NCI-H1092 (cell line): ENCODE measurements around the gene CUL9.

Source experiments
- DNase-seq: peaks from one replicate; lab custom pipeline; 2025; lab: John Stamatoyannopoulos, UW

The CUL9 gene

GRCh38 chr6:43173591-43174262 is 8.3 kb upstream of the CUL9 start:
- no peak for DNase-seq

- DNase-seq = peak; percentile 95
Measured at GRCh38 chr6:43174263-43175112, 7.5 kb upstream of the CUL9 start.

- no peak for DNase-seq
Measured at GRCh38 chr6:43175676-43176422, 6.1 kb upstream of the CUL9 start.

DNA sequence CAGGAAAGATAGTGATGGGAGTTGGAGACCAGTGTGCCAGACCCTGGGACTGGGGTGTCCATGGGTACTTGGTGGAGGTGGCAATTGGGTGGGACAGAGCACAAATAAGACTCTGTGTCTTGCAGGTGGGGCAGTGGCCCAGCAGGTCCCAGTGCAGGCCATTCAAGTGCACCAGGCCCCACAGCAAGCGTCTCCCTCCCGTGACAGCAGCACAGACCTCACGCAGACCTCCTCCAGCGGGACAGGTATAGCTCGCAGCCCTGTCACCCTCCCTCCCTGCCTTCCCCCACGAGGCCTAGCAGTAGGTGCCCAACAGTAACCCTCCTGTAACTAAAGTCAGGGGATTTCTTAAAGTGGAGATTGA is 5.6 kb upstream of the CUL9 start:
- DNase-seq = no peak

GRCh38 chr6:43178150-43178549 is 3.8 kb upstream of the CUL9 start:
- no peak for DNase-seq

GRCh38 chr6:43178951-43179830 is 2.8 kb upstream of the CUL9 start:
- no peak for DNase-seq

- DNase-seq = no peak
Measured at GRCh38 chr6:43180058-43180457, 1.9 kb upstream of the CUL9 start.

DNA sequence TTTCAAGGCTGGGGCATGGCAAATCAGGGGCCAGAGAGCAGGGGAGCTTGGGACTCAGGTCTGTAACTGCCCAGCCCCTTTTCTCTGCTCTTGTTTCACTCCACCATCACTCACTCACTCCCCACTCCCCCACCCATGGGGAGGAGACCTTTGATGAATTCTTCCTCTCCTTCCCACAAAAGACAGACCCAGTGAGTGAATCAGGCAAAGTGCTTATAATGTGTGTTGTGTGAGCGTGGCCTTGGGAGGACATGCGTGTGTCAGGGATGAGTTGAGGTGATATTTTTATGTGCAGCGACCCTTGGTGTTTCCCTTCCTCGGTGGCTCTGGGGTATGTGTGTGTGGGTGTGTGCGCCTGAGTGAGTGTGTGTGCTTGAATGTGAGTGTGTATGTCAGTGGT is 1.0 kb upstream of the CUL9 start:
- DNase-seq = no peak

DNA sequence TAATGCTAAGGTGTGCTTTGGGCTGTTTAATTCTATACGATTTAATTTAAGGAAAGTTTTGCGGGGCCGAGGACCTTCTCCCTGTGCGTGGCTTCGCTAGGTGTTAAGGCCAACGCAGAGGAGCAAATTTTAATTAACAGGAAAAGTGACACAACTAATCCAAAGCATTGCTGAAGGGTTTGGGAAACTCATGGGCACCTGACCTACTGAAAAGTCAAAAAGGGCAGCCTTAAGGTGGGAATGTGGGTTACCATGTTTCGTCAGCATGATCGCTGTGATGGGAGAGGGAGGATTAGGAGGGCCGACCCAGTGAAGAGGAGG is 415 bp upstream of the CUL9 start:
- no peak for DNase-seq

DNA sequence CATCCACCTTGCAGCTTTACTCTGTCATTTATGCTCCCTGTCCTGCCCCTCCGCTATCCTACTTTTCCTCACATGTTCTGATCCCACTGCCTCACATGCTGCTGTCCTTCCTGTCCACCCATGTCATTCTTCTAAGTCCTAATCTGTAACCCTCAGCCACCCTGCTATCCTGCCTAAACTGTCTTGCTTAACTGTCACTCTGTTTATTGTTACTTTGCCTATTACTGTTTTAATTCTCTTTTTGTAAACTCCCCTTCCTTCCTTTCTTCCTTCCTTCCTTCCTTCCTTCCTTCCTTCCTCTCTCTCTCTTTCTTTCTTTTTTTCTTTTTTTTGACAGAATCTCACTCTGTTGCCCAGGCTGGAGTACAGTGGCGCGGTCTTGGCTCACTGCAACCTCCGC is 1.4 kb downstream of the CUL9 start:
- DNase-seq = no peak

- DNase-seq = no peak
Measured at GRCh38 chr6:43184268-43184985, 2.4 kb downstream of the CUL9 start.

DNA sequence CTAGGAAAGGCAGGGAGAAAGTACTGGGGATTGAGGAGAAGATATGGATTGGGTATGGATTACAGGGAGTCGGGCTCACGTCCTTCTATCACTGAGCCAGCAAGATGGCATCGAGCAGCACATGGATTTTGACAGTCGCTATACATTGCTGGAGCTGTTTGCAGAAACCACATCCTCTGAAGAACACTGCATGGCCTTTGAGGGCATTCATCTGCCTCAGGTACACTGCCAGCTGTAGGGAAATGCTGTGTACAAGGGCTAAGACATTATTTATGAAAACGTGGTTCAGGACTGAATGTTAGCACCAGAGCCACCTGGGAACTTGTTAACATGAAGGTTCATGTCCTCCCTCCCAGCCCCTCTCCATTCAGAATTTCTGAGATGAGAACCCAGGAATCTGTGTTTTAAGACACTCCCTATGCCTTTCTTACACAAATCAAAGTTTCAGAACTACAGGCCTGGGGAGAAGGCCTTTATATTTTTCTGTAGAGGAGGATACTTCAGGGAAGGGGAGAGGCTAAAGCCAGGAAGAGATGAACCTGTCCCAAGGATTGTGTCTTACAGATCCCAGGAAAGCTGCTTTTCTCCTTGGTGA is 3.5 kb downstream of the CUL9 start:
- no peak for DNase-seq

DNA sequence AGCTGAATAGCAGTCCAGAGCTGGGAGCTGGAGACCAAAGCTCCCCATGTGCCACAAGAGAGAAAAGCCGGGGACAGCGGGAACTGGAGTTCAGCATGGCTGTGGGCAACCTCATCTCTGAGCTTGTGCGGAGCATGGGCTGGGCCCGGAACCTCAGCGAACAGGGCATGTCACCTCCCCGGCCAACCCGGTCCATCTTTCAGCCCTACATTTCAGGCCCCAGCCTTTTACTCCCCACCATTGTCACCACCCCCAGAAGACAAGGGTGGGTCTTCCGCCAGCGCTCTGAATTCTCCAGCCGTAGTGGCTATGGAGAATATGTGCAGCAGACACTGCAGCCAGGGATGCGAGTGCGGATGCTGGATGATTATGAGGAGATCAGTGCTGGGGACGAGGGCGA is 4.0 kb downstream of the CUL9 start:
- no peak for DNase-seq

DNA sequence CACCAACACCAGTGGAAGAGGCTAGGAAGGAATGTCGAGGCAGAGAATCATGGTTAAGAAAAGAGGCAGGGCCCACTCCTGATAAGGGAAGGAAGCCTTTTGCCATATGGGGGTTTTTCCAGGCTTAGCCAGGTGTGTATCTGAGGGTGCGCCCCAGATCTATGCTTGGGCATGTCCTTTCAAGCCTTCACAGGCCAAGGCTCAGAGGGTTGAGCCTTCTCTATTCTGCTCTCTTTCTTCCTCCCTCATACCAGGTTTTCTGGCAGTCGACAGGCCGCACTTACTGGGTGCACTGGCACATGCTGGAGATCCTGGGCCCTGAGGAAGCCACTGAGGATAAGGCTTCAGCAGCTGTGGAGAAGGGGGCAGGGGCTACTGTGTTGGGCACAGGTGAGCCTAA is 4.7 kb downstream of the CUL9 start:
- no peak for DNase-seq

DNA sequence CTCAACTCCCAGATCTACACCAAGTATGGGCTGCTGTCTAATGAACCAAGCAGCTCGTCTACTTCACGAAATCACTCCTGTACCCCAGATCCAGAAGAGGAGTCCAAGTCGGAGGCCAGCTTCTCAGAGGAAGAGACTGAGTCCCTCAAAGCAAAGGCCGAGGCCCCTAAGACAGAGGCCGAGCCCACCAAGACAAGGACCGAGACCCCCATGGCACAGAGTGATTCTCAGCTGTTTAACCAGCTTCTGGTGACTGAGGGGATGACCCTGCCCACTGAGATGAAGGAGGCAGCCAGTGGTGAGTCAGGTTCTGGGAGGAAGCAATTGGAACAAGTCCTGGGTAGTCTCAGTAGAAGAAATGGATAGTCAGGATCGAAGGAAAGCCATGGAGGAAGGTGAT is 5.8 kb downstream of the CUL9 start:
- DNase-seq = no peak

DNA sequence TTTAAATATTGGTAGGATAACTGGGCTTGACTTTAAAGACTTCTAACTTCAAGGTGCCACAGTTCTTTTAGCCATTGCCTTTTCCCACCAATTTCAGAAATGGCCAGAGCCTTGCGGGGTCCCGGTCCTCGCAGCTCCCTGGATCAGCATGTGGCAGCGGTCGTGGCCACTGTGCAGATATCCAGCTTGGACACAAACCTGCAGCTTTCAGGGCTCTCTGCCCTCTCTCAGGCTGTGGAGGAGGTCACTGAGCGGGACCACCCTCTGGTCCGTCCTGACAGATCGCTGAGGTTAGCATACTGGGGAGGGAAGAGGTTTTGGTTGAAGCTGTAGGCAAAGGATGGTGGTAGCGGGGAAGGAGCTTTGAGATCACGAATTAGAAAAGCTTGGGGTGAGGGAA is 6.4 kb downstream of the CUL9 start:
- no peak for DNase-seq

GRCh38 chr6:43189776-43190304 is 7.8 kb downstream of the CUL9 start:
- no peak for DNase-seq

DNA sequence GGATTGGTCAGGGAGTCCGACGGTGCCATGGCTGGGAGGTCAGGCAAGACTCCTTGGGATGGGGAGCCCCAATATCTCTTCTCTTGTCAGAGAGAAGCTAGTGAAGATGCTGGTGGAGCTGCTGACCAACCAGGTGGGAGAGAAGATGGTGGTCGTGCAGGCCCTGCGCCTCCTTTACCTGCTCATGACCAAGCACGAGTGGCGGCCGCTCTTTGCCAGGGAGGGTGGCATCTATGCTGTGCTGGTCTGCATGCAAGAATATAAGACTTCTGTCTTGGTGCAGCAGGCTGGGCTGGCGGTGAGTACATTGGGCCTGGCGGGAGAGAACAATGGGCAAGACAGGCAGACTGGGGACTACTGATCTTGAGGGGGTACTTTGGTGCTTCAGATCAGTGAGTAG is 10.9 kb downstream of the CUL9 start:
- DNase-seq = no peak

DNA sequence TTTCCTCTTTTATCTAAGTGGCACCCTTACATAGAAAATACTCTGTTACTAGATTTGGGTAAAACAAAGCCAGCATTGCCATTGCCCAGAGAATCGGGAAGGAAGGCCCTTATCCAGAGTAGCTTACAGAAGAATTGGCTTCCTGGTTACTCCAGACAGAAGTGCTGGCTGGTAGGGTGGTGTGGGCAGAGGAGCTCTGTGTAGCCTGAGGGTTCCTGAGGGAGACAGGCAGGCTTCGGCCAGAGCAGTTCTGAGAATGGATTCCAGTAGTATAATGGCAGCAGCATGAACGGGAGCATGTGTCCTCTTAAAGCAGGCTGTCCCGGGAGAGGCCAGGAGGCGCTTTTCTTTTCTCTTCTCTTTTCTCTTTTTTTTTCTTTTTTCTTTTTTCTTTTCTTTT is 11.9 kb downstream of the CUL9 start:
- DNase-seq = no peak

- DNase-seq = no peak
Measured at GRCh38 chr6:43196337-43196736, 14.3 kb downstream of the CUL9 start.

DNA sequence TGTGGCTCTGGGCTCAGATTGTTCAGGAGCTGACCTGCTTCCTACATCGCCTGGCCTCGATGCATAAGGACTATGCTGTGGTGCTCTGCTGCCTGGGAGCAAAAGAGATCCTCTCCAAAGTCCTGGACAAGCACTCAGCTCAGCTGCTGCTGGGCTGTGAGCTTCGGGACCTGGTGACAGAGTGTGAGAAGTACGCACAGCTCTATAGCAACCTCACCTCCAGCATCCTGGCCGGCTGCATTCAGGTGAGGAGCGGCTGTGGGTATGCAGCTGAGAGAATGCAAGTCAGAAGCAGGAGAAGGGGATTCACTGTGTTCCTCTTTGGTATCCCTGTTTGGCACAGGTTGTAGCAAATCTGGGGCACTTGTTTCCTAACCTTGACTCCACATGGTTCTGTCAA is 17.9 kb downstream of the CUL9 start:
- DNase-seq = no peak
